Ammon's horn (tissue), 1 donor: ENCODE data around the gene KRT72.

Source experiments
- DNase-seq: peaks from one replicate; pipeline ENCODE4 v3.0.0-alpha.2; 2016; ENCODE audit warnings: low spot score

KRT72 gene

DNA sequence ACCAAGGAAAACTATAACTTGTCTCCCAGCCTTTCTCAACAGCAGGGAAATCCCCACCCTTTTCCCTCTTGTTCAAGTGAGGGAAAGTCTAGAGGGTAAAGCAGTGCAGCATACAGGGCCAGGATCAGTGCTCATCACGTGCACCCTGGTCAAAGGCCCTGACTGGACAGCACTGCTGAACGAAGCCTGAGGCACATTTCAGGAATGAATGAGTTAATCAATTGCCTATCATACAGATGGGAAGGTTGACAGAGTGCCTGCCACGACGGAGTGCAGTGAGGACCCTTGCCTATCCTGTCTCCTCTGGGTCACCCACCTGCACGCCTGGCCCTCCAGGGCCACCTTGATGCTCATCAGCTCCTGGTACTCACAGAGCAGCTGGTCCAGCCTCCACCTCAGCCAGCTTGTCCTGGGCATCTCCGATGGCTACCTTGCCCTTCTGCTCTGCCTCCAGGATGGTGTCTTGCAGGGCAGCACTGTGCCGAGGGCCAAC is 28.8 kb upstream of the KRT72 start:
- DNase-seq = no peak

DNA sequence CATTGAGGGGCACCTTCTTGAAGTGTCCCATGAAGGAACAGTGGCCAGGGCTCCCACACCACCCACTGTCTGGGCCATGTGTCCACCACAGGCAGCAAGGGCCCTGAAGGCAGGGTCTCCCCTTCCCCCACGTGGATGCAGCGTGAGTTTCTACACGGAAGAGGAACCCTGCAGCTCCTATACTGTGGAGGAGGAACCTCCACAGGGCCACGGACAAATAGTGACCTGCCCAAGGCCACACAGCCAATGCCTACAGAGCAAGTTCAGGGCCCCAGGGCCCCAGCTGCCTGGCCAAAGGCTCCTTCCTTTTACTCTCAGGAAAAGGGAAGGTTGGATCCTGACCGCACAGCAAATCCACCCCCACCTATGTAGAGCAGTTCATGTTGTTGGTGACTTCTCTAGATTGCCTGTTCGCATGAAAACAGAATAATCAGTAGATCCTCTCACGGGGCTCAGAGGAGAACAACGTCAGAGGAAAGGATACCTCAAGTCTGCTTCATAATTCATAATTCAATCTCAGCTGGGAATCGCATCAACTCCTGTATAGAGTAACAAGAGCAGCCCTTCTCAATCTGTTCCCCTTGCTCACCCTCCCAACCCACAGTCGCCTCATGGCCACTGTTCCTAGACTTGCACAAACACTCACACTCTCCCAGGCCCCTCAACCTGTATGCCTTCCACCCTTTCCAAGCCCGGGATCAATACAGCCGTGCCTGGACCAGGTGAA is 28.2 kb upstream of the KRT72 start:
- DNase-seq = no peak

DNA sequence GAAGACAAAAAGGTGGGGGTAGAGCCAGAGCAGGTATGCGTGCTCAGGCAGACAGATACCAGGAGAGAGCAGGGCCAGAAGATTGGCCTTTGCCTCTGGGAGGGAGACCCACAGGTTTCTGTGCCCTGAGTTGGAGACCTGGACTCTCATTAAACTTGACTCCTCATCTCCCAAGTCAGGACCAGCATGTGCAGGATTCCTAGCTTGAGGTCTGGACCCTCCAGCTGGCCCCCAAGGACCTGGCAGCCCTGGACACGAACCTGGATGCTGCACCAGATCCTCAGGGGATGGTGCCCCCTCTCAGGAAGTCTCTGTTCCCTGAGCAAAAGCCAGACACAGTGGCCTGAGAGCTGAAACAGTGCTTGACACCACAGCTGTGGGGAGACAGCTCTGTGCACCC is 27.6 kb upstream of the KRT72 start:
- no peak for DNase-seq

DNA sequence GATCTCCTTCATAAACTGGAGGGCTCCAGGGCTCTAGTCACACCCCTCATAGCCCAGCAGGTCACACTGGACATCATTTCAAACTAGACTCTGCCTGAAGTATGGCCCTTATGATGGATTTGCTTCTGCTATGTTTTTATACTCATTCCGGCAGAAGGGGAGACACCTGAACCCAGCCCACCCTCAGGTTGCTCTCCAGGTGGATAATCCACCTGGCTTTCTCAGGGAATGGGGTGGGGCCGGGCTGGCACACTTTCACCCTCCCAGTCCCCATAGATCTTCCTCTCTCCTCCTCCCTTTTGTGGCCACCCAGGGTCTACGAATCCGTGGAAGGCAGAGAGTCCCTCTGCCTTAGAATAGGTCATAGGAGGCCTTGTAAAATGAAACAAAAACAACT is 26.8 kb upstream of the KRT72 start:
- DNase-seq = no peak

DNA sequence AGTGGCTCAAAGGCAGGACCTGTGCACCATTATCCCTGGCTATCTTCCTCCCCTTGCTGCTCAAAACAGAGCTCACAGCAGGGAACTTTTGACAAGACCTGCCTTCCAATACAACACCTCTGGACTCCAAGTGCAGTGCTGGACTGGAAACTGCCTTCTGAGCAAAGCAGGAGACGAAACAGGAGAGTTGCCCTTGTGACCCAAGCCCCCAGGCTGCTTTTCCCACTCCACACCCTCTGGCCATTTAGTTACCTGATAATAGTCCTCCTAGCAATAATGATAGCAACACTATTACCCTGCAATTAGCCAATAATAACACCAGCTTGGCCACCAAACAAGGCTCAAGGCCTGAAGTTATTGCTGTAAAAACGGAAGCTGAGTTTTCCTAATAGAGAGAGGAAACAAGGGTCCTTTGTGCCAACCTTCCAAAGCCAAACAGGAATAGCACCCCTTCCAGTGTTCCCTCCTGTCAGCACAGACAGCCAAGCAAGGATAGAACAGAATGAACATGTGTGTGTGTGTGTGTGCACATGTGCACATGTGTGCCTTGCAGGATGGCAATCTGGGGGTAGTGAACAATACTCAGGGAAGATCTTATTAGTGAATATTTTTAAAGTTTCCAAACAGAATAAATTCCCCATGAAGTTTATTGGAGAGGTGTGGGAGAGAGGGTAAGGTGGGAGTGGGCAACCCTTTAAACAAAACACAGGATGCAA is 26.3 kb upstream of the KRT72 start:
- DNase-seq = no peak

DNA sequence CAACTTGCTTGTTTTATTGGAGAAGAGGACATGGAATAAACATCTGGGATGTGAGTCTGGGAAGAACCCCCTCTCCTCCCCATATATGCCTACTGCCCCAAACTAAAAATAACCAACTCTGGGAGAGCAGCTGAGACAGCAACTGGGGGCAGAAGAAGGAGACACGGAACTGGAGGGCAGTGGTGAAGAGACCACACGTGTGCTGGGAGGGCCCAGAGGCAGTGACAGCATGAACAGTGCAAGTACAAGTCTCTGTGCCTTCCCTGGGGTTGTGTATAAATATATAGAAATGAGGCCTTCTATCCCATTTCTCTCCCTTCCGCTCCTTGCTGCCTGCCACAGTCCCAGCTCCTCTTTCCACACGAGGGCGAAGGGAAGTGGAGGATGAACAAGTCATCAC is 21.1 kb upstream of the KRT72 start:
- no peak for DNase-seq

DNA sequence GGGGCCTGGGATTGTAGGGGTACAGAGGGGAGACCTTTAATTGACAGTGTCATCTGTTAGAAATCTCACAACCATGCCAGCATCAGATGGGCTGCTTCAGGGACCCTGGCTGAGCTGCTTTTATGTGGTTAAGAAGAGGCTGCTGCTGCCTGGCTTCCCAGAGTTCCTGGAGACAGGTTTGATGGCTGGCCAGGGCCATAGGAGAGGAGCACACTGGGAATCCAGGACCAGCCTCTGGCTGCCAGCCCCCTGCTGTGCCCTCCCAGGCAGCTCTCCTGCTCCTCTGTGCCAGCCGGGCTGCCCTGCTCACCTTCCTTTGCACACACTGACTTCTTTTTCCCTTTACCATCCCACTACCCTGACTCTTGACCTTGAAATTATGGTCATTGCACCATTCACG is 17.6 kb upstream of the KRT72 start:
- no peak for DNase-seq

DNA sequence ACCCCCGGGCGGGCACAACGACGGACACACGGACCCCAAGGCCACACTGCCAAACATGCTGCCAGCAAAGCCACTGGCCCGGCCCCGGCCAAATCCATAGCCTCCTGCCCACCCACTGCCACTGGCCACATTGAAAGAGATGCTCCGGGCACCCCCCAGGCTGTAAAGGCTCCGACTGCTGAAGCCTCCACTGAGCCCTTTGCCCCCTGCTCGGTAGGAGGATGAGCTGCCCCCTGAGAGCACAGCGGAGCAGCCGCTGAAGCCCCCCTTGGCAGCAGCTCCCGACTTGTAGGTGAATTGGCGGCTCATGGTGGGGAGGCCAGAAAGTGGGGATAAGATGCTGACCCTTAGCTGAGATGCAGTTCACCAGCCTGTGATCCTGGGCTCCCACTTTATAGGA is 17.0 kb upstream of the KRT72 start, which contains the start of gene KRT73:
Gene KRT73 (minus strand): TSS at position 344 of the 400 bp plus-strand sequence. CDS start 35 bp downstream, at position 309.
- DNase-seq = no peak

DNA sequence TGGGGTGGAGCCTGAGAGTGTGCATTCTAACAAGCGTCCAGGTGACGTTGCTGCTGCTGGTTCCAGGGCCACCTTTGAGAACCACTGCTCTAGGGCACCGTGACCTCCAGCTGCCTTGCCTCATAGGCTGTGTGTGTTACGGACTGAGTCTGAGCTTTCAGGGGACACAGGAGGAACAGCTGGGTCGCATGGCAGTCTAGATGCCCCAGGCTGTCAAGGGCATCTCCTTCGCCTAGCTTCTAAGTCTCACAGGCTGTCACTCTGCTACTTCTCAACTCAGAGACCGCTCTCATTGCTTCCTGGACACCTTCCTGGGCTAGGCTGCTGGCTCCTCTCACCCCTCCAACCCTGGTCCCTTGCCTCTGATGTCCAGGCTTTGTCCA is 16.1 kb upstream of the KRT72 start:
- no peak for DNase-seq

DNA sequence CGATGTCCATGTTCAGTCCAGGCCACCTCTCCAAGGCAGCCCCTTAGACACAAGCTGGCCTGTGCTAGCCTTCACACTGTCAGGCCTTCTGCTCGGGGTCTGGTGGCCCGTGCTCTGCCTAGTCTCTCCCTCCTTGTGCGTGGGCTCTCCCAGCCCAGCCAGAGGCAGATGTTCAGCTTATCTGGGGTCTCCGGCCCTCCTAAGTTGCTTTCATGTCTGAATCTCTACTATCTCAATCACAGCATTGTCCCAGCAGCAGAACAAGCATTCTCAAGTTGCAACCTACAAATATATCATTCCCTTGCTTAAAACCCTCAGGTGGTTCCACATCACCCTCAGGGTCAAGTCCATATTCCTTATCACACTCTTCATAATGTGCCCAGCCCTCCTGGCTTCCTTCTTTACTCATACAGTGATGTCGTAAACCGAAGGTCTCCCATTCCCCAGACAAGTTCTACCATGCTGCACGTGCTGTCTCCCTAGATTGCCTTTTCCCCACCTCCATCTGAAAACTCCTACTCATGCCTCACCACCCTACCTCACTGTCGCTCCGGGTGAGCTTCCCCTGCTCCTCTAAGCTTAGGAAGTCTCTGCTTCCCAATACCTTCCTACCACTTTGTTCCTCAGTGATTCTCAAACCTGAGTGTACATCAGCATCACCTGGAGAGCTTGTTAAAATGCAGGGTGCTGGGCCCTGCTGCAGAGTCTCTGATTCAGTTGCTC is 15.6 kb upstream of the KRT72 start:
- DNase-seq = no peak

DNA sequence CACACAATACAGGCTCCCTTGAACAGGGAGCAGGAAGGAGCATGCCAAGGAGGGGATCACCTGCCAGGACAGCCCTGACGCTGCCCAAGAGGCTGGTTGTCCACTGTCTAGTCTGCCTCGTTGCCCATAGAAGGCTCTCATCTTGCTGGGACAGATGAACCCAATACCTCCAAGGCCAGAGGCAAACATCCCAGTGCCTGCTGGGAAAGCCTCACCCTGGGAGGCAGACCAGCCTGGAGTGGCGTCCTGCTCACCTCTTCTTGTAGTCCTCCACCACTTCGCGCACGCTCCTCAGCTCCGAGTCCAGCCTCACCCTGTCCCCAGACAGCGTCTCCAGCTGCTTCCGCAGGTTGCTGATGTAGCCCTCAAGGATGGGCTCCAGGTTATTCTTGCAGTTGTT is 14.6 kb upstream of the KRT72 start:
- DNase-seq = no peak

DNA sequence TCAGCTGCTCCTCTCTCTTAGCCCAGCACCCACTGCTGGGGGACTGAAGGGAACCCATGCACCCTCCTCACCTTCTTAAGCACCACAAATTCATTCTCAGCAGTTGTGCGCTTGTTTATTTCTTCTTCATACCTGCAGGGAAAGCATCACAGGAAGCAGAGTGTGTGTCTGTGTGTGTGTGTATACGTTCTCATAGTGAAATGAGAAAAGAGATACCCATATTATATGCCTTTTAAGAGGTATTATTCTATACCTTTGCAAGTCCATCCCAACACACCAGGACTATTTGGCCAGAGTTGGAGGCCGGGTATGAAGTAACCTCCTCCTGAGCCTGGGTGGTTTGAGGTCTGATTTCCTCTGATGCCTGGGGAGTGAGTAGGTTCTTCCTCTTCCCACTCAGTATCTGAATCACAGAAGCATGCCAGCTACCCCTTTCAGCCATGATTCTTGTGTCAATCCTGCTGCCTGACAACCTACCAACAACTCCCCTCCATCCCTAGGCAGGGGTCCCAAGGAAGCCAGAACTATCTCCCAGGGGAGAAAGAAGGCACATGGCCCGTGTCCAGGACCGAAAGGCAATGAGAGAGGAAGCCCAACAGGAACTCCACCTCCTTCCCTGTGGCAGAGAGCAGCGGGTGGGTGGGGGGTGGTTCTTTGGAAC is 14.1 kb upstream of the KRT72 start:
- no peak for DNase-seq

DNA sequence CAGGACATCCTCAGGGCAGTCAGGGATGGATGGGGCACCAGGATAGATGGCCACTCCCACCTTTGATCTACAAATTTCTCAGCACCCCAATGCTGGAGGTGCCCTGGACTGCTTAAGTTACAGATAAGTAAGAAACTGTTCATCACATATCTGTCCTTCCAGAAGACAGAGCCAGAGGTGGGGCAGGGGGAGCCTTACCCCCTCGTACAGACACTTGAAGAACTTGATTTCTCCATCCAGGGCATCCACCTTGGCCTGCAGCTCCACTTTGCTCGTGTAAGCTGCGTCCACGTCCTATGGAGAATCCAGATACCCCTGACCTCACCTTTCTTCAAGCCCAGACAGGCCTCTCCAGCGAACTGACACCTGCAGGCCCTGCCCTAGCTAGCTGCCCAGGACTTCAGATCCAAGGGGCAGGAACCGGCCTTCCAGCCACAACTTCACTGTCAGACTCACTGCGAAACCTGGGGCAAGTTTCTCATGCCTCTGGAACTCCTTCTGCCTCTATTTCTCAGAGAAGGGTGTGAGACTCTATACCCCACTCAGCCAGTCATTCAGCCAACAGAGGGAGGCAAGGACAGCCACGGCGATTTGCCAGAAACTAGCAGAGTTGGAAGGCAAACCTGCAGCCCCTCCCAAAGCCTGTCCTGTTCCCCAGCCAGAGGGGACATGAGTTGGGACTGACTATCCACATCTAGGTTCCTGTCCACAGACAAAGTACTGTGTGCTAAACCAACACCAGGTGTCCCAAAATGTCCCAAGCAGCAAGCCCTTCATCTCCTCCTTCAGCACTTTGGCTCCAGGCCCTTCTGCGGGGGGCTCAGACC is 13.3 kb upstream of the KRT72 start:
- DNase-seq = no peak

DNA sequence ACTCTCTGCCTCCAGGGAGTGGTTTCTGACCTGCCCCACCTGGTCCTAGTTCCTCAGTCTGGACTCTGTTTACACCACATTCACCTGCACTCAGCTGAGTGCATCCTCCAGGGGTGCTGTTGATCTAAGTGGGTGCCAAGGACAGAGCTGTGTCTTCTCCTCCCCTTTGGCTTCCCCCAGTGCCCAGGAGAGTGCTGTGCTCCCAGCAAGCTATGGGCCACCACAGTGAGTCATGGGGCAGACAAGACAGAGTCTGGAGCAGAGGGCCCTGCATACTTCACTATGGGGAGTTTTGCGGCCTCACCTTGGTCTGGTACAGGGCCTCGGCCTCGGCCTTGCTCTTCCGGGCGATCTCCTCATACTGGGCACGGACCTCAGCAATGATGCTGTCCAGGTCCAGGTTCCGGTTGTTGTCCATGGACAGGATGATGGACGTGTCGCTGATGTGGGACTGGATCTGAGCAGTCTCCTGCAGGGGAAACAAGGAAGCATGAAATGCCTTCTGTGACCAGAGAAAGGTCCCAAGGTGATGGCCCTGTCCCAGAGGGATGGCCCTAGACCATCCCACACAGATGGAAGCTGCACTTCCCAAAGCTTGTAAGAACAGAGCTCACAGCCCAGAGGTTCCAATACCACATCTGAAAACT is 12.2 kb upstream of the KRT72 start:
- no peak for DNase-seq

DNA sequence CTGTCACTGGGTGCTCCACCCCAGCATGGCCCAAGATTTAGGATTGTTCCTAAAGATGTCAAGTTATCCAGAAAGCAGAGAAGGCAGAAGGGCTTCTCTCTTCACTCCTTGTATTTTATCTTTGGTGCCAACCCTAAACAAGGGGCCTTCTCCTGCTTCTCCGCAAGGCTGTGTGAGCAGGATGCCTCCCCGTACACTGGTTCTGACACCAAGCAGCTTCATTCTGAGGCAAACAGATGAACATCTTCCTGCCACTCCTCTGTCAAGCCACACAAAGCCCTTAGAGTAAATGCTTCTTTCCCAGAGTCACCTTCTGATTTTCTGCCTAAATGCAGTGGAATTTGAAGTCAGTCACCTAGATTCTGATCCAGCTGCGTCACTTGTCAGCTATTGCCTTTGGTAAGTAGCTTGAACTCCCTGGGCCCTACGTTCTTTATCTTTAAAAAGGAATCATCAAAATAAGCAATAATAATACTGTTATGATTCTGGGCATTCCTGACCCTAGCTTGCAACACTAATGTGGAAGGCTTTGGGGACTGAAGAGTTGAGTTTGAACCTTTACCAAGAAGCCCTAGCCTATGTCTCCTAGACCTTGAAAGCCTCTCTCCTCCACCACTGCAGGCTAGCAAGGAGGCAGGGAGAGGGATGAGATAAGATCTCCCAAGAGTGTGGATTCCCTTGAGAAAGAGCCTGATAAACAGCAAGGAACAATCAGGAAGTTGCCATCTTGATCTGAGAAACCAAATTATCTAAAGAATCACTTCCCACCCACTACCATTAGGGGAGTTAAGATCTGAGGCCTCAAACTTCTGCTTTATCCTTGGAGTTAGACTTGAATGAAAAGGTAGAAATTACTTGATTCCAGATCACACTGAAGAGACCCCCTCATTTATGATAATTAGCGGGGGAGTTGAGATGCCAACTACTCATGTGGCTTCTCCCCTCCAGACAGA is 11.4 kb upstream of the KRT72 start:
- DNase-seq = no peak

DNA sequence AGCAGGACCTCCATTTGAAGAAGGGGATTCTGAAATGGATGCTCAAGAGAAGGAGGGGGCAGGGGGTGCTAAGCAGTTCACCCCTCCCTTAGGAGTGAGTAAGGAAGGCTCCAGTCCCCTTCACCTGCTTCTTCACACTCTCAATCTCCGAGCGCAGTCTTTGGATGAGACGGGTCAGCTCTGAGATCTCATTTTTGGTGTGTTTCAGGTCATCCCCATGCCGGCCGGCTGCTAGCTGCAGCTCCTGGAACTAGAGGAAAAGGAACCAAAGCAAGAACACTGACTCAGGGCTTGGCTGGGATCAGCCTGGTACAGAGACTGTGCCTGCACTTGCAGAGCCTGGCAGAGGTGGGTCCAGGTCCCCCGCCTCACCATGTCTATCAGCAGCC is 9.8 kb upstream of the KRT72 start:
- DNase-seq = no peak

DNA sequence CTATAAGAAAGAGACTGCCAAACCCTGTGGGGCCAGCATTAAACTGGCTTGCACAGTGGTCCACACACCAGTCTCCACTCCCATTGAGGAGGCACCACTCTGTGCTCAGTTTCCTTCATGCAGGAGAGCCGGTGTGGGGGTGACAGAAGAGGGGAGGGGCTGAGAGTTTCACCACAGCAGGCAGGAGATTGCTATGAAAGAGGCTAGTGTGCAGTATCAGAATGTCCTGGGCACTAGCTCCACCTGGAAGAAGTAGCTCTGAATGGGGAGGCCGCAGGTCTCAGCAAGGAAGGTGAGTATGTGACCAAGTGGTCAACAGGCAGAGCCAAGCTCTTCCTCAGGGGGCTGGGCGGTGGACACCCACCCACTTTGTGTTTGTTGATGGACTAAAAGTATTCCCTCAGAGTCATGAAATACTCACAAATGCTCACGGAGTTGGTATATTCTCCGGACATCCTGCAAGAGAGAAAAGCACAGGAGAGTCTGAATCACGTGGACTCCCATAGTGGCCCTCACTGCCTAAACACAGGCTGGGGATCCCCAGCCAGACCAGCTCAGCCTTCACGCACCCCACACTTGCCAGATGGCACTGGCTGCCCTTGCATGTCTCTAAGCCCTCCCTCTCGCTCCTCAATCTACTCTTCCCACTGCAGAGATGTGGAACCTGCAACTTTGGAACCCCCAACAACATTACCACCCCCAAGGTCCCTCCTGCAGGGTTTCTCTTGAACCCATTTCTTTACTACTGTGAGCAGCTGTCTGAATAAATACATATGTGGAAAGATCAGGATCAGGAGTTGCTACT is 7.8 kb upstream of the KRT72 start:
- no peak for DNase-seq

DNA sequence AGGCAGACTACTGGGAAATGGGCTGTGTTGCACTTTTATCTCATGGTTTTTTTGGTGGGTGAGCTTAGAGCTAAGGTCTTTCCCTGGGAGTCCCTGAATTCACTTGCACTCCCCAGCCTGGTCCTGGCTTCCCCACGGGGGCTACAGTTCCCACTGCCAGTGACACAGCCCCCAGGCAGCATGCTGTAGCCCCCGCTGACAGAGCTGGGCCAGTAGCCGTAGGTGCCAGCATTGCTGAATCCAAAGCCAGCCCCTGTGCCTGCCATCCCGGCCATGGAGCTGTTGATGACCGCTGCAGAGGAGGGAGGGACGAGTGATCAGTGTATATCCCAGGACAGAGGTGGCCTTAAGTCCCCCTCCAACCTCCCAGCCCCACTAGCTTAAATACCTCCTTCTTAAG is 6.9 kb upstream of the KRT72 start:
- DNase-seq = no peak

DNA sequence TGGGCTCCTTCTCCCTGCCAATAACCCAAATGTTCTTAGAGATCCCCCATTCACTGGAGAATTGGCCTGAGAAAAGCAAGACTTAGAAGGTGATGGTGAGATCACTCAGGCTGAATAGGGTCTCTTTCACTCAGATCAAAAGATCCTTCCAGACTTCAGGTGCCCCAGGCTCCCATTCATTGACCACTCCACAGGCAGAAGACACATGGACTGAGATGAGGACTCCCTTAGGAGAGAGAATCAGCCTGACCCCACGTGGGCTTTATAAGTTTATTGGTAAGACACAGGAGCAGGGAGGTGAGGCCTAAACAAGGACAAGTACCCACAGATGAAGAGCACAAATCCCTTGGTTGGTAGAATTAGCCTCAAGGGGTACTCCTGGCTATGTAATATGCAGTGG is 6.1 kb upstream of the KRT72 start:
- DNase-seq = no peak
